K562 (cell line): ENCODE measurements around the gene ST7. TPM values are rescaled to one million over a fixed set of nuclear protein-coding genes. Genes with fewer than 3 reads are reported as not detected.

Source experiments
- ARHGAP35 ChIP-seq: fragments of 450-650 bp; IDR thresholded peaks from 2 replicates; pipeline ENCODE4 v1.6.1; 2018; ENCODE audit not compliant: partially characterized antibody
- CBX3 ChIP-seq, 2 experiments: IDR thresholded peaks; 1 replicate in 1 of 2; 2 replicates in 1 of 2; pipeline ENCODE4 v1.6.1; 2012; ENCODE audit warnings: inconsistent platforms in 2 of 2, low read length in 2 of 2, borderline replicate concordance in 1 of 2, control low read depth in 1 of 2
- CREM ChIP-seq: IDR thresholded peaks from 2 replicates; pipeline ENCODE4 v1.6.1; 2014; ENCODE audit warnings: antibody characterized with exemption, low read depth
- EP400 ChIP-seq: fragments of 450-650 bp; IDR thresholded peaks from 2 replicates; pipeline ENCODE4 v1.6.1; 2017; ENCODE audit warnings: antibody characterized with exemption, mild to moderate bottlenecking, moderate library complexity
- FOXP1 ChIP-seq: sonication (generic); formaldehyde crosslinking; IDR thresholded peaks from 2 replicates; pipeline ENCODE4 v1.8.0; 2022; ENCODE audit warnings: mild to moderate bottlenecking, missing genetic modification reagents
- HDAC2 ChIP-seq: fragments of 450-650 bp; IDR thresholded peaks from 2 replicates; pipeline ENCODE4 v1.6.1; 2016; ENCODE audit warnings: mild to moderate bottlenecking
- JUNB ChIP-seq: fragments of 450-650 bp; formaldehyde crosslinking; conservative IDR thresholded peaks from 2 replicates; pipeline ENCODE4 v1.4.0; 2020; ENCODE audit warnings: mild to moderate bottlenecking
- KLF1 ChIP-seq: fragments of 450-650 bp; IDR thresholded peaks from 2 replicates; pipeline ENCODE4 v1.6.1; 2016; ENCODE audit warnings: missing genetic modification characterization, missing compliant biosample characterization
- NEUROD1 ChIP-seq: fragments of 150-350 bp; IDR thresholded peaks from 2 replicates; pipeline ENCODE4 v1.6.1; 2014; ENCODE audit warnings: borderline replicate concordance, low read length, low read depth; ENCODE audit not compliant: partially characterized antibody
- NONO ChIP-seq, 2 experiments: fragments of 200-400 bp in 1 of 2; fragments of 450-650 bp in 1 of 2; formaldehyde crosslinking in 1 of 2; IDR thresholded peaks; 2 replicates each; pipeline ENCODE4 v1.6.1; 2017; ENCODE audit warnings: low read depth in 2 of 2, mild to moderate bottlenecking in 2 of 2, moderate library complexity in 2 of 2, low read length in 1 of 2
- PURB ChIP-seq: sonication (generic); formaldehyde crosslinking; IDR thresholded peaks from 2 replicates; pipeline ENCODE4 v1.9.0; 2021; ENCODE audit warnings: low read depth, mild to moderate bottlenecking, missing genetic modification reagents
- RBM22 ChIP-seq: fragments of 200-400 bp; formaldehyde crosslinking; IDR thresholded peaks from 2 replicates; pipeline ENCODE4 v1.6.1; 2018; ENCODE audit warnings: low read length, low read depth; ENCODE audit not compliant: poor library complexity, severe bottlenecking
- SAFB ChIP-seq: fragments of 200-400 bp; formaldehyde crosslinking; IDR thresholded peaks from 2 replicates; pipeline ENCODE4 v1.6.1; 2017; ENCODE audit warnings: low read depth, low read length, borderline replicate concordance
- SMAD3 ChIP-seq: fragments of 450-650 bp; formaldehyde crosslinking; conservative IDR thresholded peaks from 2 replicates; pipeline ENCODE4 v1.4.0; 2020; ENCODE audit warnings: mild to moderate bottlenecking
- SREBF1 ChIP-seq: fragments of 150-350 bp; IDR thresholded peaks from 2 replicates; pipeline ENCODE4 v1.6.1; 2014; ENCODE audit warnings: antibody characterized with exemption, low read depth, low read length, borderline replicate concordance
- SRSF1 ChIP-seq: fragments of 200-400 bp; formaldehyde crosslinking; IDR thresholded peaks from 2 replicates; pipeline ENCODE4 v1.6.1; 2017; ENCODE audit warnings: mild to moderate bottlenecking, low read depth, low read length, moderate library complexity
- TBP ChIP-seq: optimal IDR thresholded peaks from 2 replicates; pipeline ENCODE3; 2011; ENCODE audit warnings: low read depth, low read length, improper control_type of control experiment
- ZNF175 ChIP-seq: fragments of 200-800 bp; sonication (Bioruptor generic); IDR thresholded peaks from 2 replicates; pipeline ENCODE4 v1.6.1; 2016; ENCODE audit warnings: low read depth, mild to moderate bottlenecking, missing genetic modification characterization, missing compliant biosample characterization
- ZNF589 ChIP-seq: fragments of 200-800 bp; sonication (Bioruptor generic); IDR thresholded peaks from 2 replicates; pipeline ENCODE4 v1.6.1; 2016; ENCODE audit warnings: low read depth, missing genetic modification characterization, missing compliant biosample characterization
- ZNF644 ChIP-seq: fragments of 200-800 bp; sonication (Bioruptor generic); IDR thresholded peaks from 2 replicates; pipeline ENCODE4 v1.6.1; 2016; ENCODE audit warnings: low read depth, missing genetic modification characterization, missing compliant biosample characterization
- polyA plus RNA-seq, 8 experiments: library from polyadenylated mRNA; depleted of rRNA in 4 of 8; stranded (reverse) in 5 of 8; unstranded in 3 of 8; fragments of >200 nt; fragmentation: Nextera tagmentation in 2 of 8; fragmentation: Illumina TruSeq in 1 of 8; extraction: Ambion mirVana in 2 of 8; extraction: Trizol in 1 of 8; gene quantifications; 2 replicates each; pipeline versions ENCODE4 v1.2.1 to v1.2.3, GENCODE V29; 2011 to 2014; ENCODE audit warnings: inconsistent platforms in 1 of 8, missing spikeins in 1 of 8
- total RNA-seq, 7 experiments: library from RNA; depleted of rRNA in 6 of 7; stranded (reverse); fragments of >200 nt in 6 of 7; fragmentation: Illumina TruSeq in 2 of 7; extraction: Trizol in 2 of 7; gene quantifications; 2 replicates each; pipeline versions ENCODE4 v1.2.1 to v1.2.3, GENCODE V29; 2011 to 2021; ENCODE audit warnings: low replicate concordance in 1 of 7
- TF ChIP-seq, protein P1 (sequence below): fragments of 250-450 bp; sonication (Bioruptor Pico); IDR thresholded peaks from 2 replicates; pipeline ENCODE4 v1.9.0; 2021; ENCODE audit warnings: mild to moderate bottlenecking, inconsistent platforms
- TF ChIP-seq, protein P2 (sequence below): fragments of 250-450 bp; sonication (Bioruptor Pico); IDR thresholded peaks from 2 replicates; pipeline ENCODE4 v1.4.0; 2020

Gene ST7
- total and polyA plus RNA-seq, 9 of the 15 experiments (the other 6 are each of a cell fraction or from before 2014, with no cell fraction given) = 23.9 to 56.3 (median 36.9) TPM

- TF ChIP-seq CREM = peak; percentile 97
- TF ChIP-seq ARHGAP35 = no peak
- TF ChIP-seq KLF1 = peak; percentile 71
- TF ChIP-seq NEUROD1 = peak; percentile 34
- peak; percentile 90; the same call in 1 of the 2 replicates for TF ChIP-seq ZNF589 (CRISPR knock-in tag)
- 0 out of 2 replicates have a peak, but pooled peaks have one; percentile 36 for TF ChIP-seq SREBF1
- peak; percentile 54 for TF ChIP-seq RBM22
- TF ChIP-seq EP400 = peak; percentile 87
- TF ChIP-seq NONO (IDR thresholded peaks at IDR 0.05; ENCODE audit: low read depth in 2 of 2, low read length in 1 of 2) = peak in 1 of 2 experiments; percentile 17; a peak in 1 of 4 replicates
- peak; percentile 52; the same call in 1 of the 2 replicates for TF ChIP-seq ZNF175 (CRISPR knock-in tag)
- TF ChIP-seq, protein P1, sequence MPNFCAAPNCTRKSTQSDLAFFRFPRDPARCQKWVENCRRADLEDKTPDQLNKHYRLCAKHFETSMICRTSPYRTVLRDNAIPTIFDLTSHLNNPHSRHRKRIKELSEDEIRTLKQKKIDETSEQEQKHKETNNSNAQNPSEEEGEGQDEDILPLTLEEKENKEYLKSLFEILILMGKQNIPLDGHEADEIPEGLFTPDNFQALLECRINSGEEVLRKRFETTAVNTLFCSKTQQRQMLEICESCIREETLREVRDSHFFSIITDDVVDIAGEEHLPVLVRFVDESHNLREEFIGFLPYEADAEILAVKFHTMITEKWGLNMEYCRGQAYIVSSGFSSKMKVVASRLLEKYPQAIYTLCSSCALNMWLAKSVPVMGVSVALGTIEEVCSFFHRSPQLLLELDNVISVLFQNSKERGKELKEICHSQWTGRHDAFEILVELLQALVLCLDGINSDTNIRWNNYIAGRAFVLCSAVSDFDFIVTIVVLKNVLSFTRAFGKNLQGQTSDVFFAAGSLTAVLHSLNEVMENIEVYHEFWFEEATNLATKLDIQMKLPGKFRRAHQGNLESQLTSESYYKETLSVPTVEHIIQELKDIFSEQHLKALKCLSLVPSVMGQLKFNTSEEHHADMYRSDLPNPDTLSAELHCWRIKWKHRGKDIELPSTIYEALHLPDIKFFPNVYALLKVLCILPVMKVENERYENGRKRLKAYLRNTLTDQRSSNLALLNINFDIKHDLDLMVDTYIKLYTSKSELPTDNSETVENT = peak; percentile 29; the same call in 1 of the 2 replicates
- no peak for TF ChIP-seq FOXP1
- 0 out of 2 replicates have a peak, but pooled peaks have one; percentile 71 for TF ChIP-seq SMAD3
- TF ChIP-seq CBX3 (IDR thresholded peaks at IDR 0.05; ENCODE audit: borderline replicate concordance in 1 of 2, low read length in 2 of 2) = 0 out of 3 replicates have a peak, but pooled peaks of 1 of the 2 experiments have one; percentile 53
- peak; percentile 64; the same call in 1 of the 2 replicates for TF ChIP-seq HDAC2
- TF ChIP-seq PURB (CRISPR knock-in tag) = no peak
- peak; percentile 16; the same call in 1 of the 2 replicates for TF ChIP-seq ZNF644
- TF ChIP-seq TBP = peak; percentile 70
- no peak for TF ChIP-seq SRSF1
- 0 out of 2 replicates have a peak, but pooled peaks have one; percentile 35 for TF ChIP-seq SAFB
- TF ChIP-seq, protein P2, sequence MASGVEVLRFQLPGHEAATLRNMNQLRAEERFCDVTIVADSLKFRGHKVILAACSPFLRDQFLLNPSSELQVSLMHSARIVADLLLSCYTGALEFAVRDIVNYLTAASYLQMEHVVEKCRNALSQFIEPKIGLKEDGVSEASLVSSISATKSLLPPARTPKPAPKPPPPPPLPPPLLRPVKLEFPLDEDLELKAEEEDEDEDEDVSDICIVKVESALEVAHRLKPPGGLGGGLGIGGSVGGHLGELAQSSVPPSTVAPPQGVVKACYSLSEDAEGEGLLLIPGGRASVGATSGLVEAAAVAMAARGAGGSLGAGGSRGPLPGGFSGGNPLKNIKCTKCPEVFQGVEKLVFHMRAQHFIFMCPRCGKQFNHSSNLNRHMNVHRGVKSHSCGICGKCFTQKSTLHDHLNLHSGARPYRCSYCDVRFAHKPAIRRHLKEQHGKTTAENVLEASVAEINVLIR (CRISPR knock-in tag) = peak; percentile 86
- 0 out of 2 replicates have a peak, but pooled peaks have one; percentile 22 for TF ChIP-seq JUNB (CRISPR knock-in tag)
Measured at GRCh38 chr7:116953906-116954838, 871 bp downstream of the ST7 start (continued).
